ENCODE measurements around the gene KCNB1. TPM values are rescaled to one million over a fixed set of nuclear protein-coding genes. Genes with fewer than 3 reads are reported as not detected.
A peak's percentile ranks its signal among the peaks of the same experiment; 100 is the strongest.

Gene KCNB1
- polyA plus RNA-seq, 1 donor = 2.4 TPM

- no peaks in the 10 kb centered on the region for H3K36me3 ChIP-seq (ENCODE audit: control insufficient read depth, insufficient read depth, low read length)
- H3K9me3 ChIP-seq (ENCODE audit: control insufficient read depth, low read depth, low read length) = no peaks in the 10 kb centered on the region
- H3K4me1 ChIP-seq (ENCODE audit: control insufficient read depth, insufficient read depth, low read length) = no peaks in the 10 kb centered on the region
- 69% methylated on average over 1 of the region's 3 CpGs for WGBS (ENCODE audit: insufficient coverage, low lambda C conversion rate)
- H3K27ac ChIP-seq (ENCODE audit: low read length) = no peak overlapping the region
- H3K4me3 ChIP-seq (ENCODE audit: low read length) = no peak overlapping the region
- H3K27me3 ChIP-seq (ENCODE audit: control insufficient read depth, insufficient read depth, low read length) = peaks cover 19% of the 10 kb centered on the region
- no peak for DNase-seq
Observed at GRCh38 chr20:49330701-49331615, 151.5 kb downstream of the KCNB1 start.

- H3K27me3 ChIP-seq (ENCODE audit: control insufficient read depth, insufficient read depth, low read length) = peaks cover 27% of the 10 kb centered on the region
- no peaks in the 10 kb centered on the region for H3K4me1 ChIP-seq (ENCODE audit: control insufficient read depth, insufficient read depth, low read length)
- no peaks in the 10 kb centered on the region for H3K36me3 ChIP-seq (ENCODE audit: control insufficient read depth, insufficient read depth, low read length)
- no peak for DNase-seq
- H3K4me3 ChIP-seq (ENCODE audit: low read length) = no peak overlapping the region
- H3K9me3 ChIP-seq (ENCODE audit: control insufficient read depth, low read depth, low read length) = no peaks in the 10 kb centered on the region
- no peak overlapping the region for H3K27ac ChIP-seq (ENCODE audit: low read length)
Observed at GRCh38 chr20:49328790-49329189, 153.7 kb downstream of the KCNB1 start.

DNA sequence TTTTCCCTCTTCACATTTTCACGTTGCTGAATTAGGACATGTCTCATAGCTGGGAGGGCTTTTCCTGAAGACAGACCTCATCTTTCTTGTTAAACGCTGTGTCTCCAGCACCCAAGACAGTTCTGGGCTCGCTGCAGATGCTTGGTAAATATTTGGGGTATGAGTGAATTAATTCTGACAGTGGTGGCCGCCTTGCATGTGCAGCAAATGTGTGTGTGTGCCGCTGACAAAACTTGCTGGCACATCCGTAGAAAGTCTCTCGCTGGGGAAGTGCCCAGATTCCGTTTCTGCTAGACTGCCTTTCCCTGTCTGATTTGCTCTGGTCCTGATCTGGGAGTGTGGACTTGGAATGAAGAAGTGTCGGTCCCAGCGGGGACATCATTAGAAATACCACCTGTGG is 156.4 kb downstream of the KCNB1 start:
- H3K27me3 ChIP-seq (ENCODE audit: control insufficient read depth, insufficient read depth, low read length) = peaks cover 26% of the 10 kb centered on the region
- H3K9me3 ChIP-seq (ENCODE audit: control insufficient read depth, low read depth, low read length) = no peaks in the 10 kb centered on the region
- H3K4me3 ChIP-seq (ENCODE audit: low read length) = no peak overlapping the region
- WGBS (ENCODE audit: insufficient coverage, low lambda C conversion rate) = no CpG with 5 or more reads among the region's 10 CpGs
- no peaks in the 10 kb centered on the region for H3K4me1 ChIP-seq (ENCODE audit: control insufficient read depth, insufficient read depth, low read length)
- H3K36me3 ChIP-seq (ENCODE audit: control insufficient read depth, insufficient read depth, low read length) = no peaks in the 10 kb centered on the region
- no peak overlapping the region for H3K27ac ChIP-seq (ENCODE audit: low read length)
- no peak for DNase-seq

GRCh38 chr20:49324306-49324705 is 158.2 kb downstream of the KCNB1 start:
- H3K36me3 ChIP-seq (ENCODE audit: control insufficient read depth, insufficient read depth, low read length) = no peaks in the 10 kb centered on the region
- H3K4me3 ChIP-seq (ENCODE audit: low read length) = no peak overlapping the region
- DNase-seq = no peak
- H3K9me3 ChIP-seq (ENCODE audit: control insufficient read depth, low read depth, low read length) = no peaks in the 10 kb centered on the region
- peaks cover 40% of the 10 kb centered on the region for H3K27me3 ChIP-seq (ENCODE audit: control insufficient read depth, insufficient read depth, low read length)
- 100% methylated on average over 1 of the region's 5 CpGs for WGBS (ENCODE audit: insufficient coverage, low lambda C conversion rate)
- no peak overlapping the region for H3K27ac ChIP-seq (ENCODE audit: low read length)
- H3K4me1 ChIP-seq (ENCODE audit: control insufficient read depth, insufficient read depth, low read length) = no peaks in the 10 kb centered on the region

DNA sequence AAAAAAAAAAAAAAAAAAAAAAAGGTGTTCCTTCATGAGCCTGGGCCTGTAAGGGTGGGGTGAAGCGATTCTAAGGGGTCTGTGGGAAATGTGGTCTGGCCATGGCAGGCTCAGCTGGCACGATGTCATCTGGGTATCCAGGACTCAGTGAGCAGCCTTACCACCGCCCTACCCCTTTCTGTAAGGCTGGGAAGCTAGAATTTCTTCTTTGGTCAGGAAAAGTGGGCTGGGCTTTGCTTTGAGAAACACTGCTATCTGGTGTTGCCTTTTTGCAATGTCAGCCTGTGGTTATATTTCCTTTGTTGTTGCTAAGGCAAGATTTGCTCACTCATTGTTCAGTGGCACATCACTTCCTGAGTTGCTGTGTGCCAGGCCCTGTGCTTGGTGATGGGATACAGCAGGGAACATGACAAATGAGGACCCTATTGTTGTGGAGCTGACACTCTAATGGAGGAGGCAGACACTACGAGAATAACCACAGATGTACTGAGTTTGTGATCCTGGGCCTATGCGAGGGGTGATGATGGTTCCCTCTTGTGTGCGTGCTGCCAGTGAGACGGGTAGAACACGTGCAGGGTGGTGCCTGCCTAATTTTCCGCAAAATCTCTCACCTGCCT is 158.7 kb downstream of the KCNB1 start:
- Histone ChIP-seq H3K27me3 (ENCODE audit: control insufficient read depth, insufficient read depth, low read length) (peaks cover 42% of the 10 kb centered on the region), H3K27ac (ENCODE audit: low read length) (no peak overlapping the region), H3K4me3 (ENCODE audit: low read length) (no peak overlapping the region), H3K4me1 (ENCODE audit: control insufficient read depth, insufficient read depth, low read length) (peaks cover 1% of the 10 kb centered on the region), H3K9me3 (ENCODE audit: control insufficient read depth, low read depth, low read length) (peaks cover 3% of the 10 kb centered on the region), H3K36me3 (ENCODE audit: control insufficient read depth, insufficient read depth, low read length) (no peaks in the 10 kb centered on the region)
- no CpG with 5 or more reads among the region's 9 CpGs for WGBS (ENCODE audit: insufficient coverage, low lambda C conversion rate)
- DNase-seq = peak; percentile 23 to 43

- DNase-seq = no peak
- Histone ChIP-seq H3K9me3 (ENCODE audit: control insufficient read depth, low read depth, low read length) (peaks cover 5% of the 10 kb centered on the region), H3K36me3 (ENCODE audit: control insufficient read depth, insufficient read depth, low read length) (no peaks in the 10 kb centered on the region), H3K27me3 (ENCODE audit: control insufficient read depth, insufficient read depth, low read length) (peaks cover 60% of the 10 kb centered on the region), H3K4me1 (ENCODE audit: control insufficient read depth, insufficient read depth, low read length) (peaks cover 2% of the 10 kb centered on the region), H3K27ac (ENCODE audit: low read length) (no peak overlapping the region), H3K4me3 (ENCODE audit: low read length) (no peak overlapping the region)
- no CpG with 5 or more reads among the region's 1 CpG for WGBS (ENCODE audit: insufficient coverage, low lambda C conversion rate)
Observed at GRCh38 chr20:49320460-49320859, 162.0 kb downstream of the KCNB1 start.

DNA sequence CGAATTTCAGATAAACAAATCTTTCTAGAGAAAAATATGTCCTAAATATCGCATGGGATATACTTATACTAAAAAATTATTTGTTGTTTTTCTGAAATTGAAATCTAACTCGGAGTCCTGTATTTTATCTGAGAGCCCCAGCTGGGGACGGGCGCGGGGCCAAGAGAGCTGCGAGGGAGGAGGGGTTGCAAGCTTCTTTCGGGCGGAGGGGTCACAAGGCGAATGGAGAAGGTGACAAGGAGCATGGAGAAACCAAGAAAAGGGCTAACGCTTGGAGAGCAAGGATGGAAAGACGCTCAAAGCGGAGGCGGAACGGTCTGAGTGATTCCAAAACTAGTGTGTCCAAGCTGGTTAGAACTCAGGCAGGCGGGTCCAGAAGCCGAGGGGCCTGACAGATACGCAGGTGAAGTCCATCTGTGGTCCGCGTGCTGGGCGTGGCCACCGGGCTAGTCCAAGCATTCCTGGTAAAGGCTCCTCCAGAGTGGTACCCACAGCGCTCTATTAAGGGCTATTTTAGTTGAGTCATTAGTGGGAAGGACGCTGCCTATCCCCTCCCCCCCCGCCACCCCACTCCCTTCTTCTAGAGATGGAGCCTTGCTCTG is 163.2 kb downstream of the KCNB1 start:
- H3K36me3 ChIP-seq (ENCODE audit: control insufficient read depth, insufficient read depth, low read length) = no peaks in the 10 kb centered on the region
- 0% methylated on average over 2 of the region's 25 CpGs for WGBS (ENCODE audit: insufficient coverage, low lambda C conversion rate)
- no peak overlapping the region for H3K4me3 ChIP-seq (ENCODE audit: low read length)
- no peak overlapping the region for H3K27ac ChIP-seq (ENCODE audit: low read length)
- H3K9me3 ChIP-seq (ENCODE audit: control insufficient read depth, low read depth, low read length) = peaks cover 5% of the 10 kb centered on the region
- DNase-seq = no peak
- H3K27me3 ChIP-seq (ENCODE audit: control insufficient read depth, insufficient read depth, low read length) = peaks cover 64% of the 10 kb centered on the region
- H3K4me1 ChIP-seq (ENCODE audit: control insufficient read depth, insufficient read depth, low read length) = peaks cover 2% of the 10 kb centered on the region

DNA sequence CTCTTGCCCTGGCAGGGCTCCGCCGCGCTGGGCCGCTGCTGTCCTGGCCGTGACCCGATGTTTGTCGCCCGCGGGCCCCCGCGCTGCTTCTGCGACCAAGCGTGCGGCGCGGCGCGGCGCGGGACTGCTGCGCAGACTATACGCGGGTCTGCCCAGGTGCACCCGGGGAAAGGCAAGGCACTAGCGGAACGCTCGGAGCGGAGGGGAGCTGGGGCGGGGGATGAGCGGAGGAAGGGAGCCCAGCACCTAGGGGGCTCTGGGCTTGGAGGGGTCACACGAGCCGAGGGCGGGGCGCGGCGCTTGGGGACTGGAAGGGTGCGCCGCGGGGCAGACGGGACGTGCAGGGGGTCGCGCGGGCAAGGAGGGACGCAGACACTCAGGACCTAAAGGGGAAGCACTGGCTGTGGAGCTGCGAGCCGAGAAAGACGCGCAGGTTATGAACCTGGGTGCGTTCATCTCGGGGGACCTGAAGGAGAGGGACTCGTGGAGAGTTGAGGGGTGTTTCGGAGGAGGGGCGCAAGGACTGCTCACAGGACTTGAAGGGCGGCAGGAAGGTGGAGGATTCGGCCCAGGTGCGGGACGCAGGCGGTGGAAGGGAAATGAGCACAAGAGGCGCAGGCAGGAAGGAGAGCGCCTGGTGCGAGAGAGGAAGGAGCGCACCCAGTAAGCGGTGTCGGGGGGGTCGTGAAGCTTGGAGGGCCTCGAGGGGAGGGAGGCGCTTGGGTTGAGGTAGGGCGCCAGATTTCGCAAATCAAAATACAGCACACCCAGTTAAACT is 163.8 kb downstream of the KCNB1 start:
- peaks cover 65% of the 10 kb centered on the region for H3K27me3 ChIP-seq (ENCODE audit: control insufficient read depth, insufficient read depth, low read length)
- no peak overlapping the region for H3K27ac ChIP-seq (ENCODE audit: low read length)
- H3K9me3 ChIP-seq (ENCODE audit: control insufficient read depth, low read depth, low read length) = peaks cover 5% of the 10 kb centered on the region
- peak overlapping the region; percentile 11 for H3K4me3 ChIP-seq (ENCODE audit: low read length)
- no peaks in the 10 kb centered on the region for H3K36me3 ChIP-seq (ENCODE audit: control insufficient read depth, insufficient read depth, low read length)
- DNase-seq = peak in 1 of 2 donors; percentile 16
- H3K4me1 ChIP-seq (ENCODE audit: control insufficient read depth, insufficient read depth, low read length) = peaks cover 2% of the 10 kb centered on the region
- 0% methylated on average over 2 of the region's 70 CpGs for WGBS (ENCODE audit: insufficient coverage, low lambda C conversion rate)

DNA sequence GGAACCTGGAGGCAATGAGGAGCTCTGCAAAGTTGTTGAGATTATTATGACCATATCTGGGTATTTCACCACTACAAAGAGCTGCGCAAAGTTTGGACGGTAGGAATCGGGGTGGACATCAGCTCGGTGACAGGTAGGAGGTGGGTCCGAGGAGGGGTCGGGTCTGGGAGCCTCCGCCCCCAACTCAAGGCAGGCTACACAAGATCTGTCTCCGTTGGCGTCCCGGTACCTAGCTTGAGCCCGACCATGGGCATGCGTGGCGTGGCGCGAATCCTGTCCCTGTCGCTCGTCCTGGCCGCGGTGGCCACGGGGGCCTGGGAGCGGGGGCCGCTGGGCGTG is 164.4 kb downstream of the KCNB1 start:
- Histone ChIP-seq H3K4me3 (ENCODE audit: low read length) (no peak overlapping the region), H3K27ac (ENCODE audit: low read length) (no peak overlapping the region), H3K36me3 (ENCODE audit: control insufficient read depth, insufficient read depth, low read length) (no peaks in the 10 kb centered on the region), H3K27me3 (ENCODE audit: control insufficient read depth, insufficient read depth, low read length) (peaks cover 65% of the 10 kb centered on the region), H3K4me1 (ENCODE audit: control insufficient read depth, insufficient read depth, low read length) (peaks cover 2% of the 10 kb centered on the region), H3K9me3 (ENCODE audit: control insufficient read depth, low read depth, low read length) (peaks cover 5% of the 10 kb centered on the region)
- WGBS (ENCODE audit: insufficient coverage, low lambda C conversion rate) = no CpG with 5 or more reads among the region's 23 CpGs
- no peak for DNase-seq

- Histone ChIP-seq H3K4me1 (ENCODE audit: control insufficient read depth, insufficient read depth, low read length) (peaks cover 2% of the 10 kb centered on the region), H3K9me3 (ENCODE audit: control insufficient read depth, low read depth, low read length) (peaks cover 5% of the 10 kb centered on the region), H3K27ac (ENCODE audit: low read length) (no peak overlapping the region), H3K36me3 (ENCODE audit: control insufficient read depth, insufficient read depth, low read length) (no peaks in the 10 kb centered on the region), H3K4me3 (ENCODE audit: low read length) (no peak overlapping the region), H3K27me3 (ENCODE audit: control insufficient read depth, insufficient read depth, low read length) (peaks cover 67% of the 10 kb centered on the region)
- no peak for DNase-seq
- WGBS (ENCODE audit: insufficient coverage, low lambda C conversion rate) = no CpG with 5 or more reads among the region's 2 CpGs
Observed at GRCh38 chr20:49316704-49317103, 165.8 kb downstream of the KCNB1 start.
